GM21381 (cell line): ENCODE data around the gene FAAP24.
"Not testable (repeated sequence)": the region's sequence is repeated elsewhere in the genome, so short reads cannot be mapped to it uniquely, and the experiment has no call there.

Experiments
- ATAC-seq: cut with Tn5 transposase; IDR thresholded peaks from one replicate; pipeline ENCODE4 v1.9.1; 2021; ENCODE audit warnings: mild to moderate bottlenecking, moderate library complexity; ENCODE audit not compliant: unreplicated experiment

FAAP24 gene, protein sequence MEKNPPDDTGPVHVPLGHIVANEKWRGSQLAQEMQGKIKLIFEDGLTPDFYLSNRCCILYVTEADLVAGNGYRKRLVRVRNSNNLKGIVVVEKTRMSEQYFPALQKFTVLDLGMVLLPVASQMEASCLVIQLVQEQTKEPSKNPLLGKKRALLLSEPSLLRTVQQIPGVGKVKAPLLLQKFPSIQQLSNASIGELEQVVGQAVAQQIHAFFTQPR

DNA sequence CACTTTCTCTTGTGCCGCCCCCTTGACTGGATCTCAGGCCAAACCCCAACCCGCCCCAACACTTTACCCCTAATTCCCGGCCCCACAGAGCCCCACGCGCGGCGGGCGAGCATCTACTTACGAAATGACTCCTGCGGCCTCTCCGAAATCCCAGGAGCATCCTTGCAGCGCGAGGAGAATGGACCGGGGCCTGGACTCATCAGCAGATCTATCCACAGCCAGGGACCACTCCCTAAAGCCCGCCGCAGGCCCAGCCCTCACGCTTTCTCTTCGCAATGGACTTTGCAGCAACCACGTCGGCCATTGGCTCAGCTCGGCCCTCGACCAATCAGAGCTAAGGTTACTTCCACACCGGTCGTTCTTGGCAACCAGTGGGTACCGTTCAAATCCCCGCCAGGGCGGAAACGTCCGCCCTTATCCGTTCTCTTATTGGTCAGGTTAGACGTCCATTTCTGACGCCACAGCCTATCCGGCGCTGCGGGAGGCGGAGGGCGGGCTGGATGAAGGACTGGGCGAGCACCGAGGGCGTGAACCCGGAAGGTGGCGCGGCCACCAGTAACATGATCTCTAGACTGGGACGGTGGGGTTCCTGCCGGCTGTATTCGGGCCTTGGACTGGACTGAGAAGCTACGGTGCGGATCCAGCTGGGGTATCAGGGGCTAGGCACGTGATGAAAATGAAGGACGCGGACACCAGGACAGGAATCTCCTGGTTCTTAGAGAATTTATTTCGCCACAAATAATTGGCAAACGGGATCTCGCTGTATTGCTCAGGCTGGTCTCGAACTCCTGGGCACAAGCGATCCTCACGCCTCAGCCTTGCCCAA, at the start of gene FAAP24, which contains the start of gene CEP89:
Gene FAAP24 (plus strand): TSS at position 528 of the 826 bp plus-strand sequence. CDS start 955 bp downstream, outside the sequence.
Gene CEP89 (minus strand): TSS at position 244 of the 826 bp plus-strand sequence. CDS start 84 bp downstream, at position 160.
- peak; percentile 97 for ATAC-seq

DNA sequence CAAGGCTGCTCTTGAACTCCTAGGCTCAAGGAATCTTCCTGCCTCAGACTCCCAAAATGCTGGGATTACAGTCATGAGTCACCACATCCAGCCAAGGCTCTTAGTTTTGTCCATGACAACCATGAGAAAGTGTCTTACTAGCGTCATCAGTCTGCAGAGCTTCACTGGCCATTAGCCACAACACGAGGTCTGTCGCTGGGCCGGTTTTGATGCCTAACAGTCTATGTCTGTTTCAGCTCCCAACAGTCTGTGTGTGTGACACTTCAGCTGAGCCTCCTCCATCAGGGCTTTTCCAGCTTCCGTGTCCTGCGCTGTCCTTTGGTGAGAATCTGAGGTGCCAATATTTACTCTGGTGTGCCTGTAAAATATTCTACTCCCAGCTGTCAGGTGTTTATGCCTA, 47.8 kb upstream of the FAAP24 start:
- ATAC-seq: no peak

DNA sequence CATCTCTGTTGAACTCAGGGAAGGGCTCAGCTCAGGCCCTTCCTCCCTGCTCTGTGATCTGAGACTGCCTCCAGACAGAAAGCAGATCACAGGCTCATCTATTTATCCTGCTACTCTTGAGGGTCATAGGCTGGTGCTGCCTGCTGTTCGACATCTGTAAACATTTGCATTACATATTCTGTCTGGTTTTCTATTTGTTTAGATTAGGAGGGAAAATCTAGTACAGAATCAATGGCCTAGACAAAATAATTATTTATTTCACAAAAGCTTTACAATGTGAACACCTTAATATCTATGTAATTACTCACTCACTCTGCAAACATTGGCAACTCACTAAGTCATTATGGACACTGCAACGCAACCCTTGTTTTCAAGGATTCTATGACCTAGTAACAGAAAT, 43.2 kb upstream of the FAAP24 start:
- ATAC-seq: no peak

DNA sequence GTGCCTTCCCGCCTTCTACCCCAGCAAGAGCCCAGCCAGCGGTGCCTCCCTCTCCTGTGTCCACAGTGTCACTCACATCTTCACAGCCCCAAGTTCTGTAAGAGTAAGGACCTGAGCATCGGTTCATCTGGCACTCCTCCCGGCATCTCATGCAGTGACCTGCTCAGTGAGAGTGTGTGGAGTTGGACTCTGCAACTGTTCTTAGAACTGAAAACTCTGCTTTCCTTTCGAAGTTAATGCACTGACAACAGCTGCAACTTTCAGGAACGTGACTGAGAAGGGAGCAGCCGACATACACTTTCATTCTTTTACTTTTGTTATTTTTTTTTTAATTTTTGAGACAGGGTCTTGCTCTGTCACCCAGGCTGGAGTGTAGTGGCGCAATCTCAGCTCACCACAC, 41.5 kb upstream of the FAAP24 start:
- ATAC-seq: no peak

DNA sequence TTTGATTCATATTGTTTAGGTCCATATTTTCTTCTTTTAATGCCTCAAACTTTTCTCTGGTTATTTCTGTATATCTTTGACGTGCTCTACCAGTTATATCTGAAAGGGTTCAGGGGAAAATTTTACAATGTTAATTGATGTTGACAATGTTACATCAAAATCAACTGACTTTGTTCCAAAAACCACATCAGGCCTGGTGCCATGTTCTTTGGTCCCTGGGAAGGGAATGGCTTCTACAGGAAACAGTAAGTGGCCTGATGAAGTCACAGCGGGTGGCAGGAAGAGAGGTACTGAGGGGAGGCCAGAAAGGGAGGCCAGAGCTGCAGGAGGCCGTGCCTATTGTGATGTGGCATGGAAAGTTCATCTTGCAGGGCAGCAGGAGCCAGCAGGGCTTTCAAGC, 38.5 kb upstream of the FAAP24 start:
- no peak for ATAC-seq

DNA sequence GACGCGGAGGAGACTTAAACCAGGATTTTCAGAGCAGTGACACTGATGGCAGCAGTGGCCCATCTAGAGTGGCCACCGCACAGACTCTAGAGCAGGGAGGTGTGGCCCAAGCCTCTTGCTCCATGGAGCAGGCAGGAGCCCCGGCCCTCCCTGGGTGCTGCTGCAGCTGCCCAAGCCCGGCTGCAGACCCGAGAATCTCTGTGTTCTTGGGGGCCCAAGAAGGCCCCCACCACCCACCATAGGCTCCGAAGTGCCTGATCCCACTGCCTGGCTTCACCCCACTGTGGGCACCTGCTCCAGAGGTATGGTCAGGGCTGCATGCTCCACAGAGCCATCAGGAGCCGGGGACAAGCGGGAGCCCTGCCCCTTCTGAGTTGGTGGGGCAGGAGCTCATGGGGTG, 36.4 kb upstream of the FAAP24 start:
- no peak for ATAC-seq

DNA sequence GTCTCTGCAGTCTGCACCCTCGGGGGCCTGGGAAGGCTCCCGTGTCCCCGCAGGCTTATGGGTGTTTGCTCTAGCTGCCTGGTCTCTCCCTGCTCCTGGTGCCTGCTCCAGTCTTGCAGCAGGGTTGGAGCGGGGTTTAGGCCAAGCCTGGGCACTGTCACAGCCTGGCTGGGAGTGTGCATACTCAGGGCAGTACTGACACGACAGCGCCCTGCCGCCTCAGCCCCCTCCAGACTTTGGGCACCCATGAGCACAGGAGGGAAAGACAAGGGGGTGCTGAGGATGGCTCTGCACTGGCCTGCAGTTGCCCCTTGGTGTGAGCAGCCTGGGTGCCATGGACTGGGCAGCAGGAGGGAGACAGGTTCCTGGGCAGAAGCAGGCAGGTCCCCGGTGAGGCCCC, 36.0 kb upstream of the FAAP24 start:
- no peak for ATAC-seq

DNA sequence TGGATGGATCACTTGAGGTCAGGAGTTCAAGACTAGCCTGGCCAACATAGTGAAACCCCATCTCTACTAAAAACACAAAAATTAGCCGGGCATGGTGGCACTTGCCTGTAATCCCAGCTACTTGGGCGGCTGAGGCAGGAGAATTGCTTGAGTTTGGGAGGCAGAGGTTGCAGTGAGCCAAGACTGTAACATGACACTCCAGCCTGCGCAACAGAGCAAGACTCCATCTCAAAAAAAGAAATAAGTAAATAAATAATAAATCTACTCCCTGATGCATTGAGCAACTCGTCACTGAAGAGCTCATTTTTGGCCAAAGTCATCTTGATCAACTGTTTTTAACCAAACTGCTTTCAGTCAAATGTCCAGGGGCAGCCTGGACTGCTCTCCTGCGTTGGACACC, 30.8 kb upstream of the FAAP24 start:
- not testable (repeated sequence) for ATAC-seq

DNA sequence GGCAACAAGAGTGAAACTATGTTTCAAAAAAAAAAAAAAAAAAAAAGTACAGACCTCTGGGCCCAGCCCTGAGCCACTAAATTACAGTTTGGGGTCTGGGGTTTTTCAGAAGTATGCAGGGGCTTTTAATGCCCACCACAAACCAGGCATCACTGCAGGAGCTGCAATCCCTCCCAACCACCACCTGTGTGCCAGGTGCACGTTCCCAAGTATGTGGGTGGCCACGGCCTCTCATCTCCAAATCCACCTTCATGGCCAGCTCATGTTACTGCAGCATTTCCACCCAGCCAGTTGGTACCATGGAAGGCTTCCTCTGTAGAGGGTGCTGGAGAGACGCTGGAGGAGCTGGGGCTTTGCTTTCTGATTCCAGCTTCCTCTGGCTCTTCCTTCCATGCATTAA, 26.8 kb upstream of the FAAP24 start:
- ATAC-seq: no peak

DNA sequence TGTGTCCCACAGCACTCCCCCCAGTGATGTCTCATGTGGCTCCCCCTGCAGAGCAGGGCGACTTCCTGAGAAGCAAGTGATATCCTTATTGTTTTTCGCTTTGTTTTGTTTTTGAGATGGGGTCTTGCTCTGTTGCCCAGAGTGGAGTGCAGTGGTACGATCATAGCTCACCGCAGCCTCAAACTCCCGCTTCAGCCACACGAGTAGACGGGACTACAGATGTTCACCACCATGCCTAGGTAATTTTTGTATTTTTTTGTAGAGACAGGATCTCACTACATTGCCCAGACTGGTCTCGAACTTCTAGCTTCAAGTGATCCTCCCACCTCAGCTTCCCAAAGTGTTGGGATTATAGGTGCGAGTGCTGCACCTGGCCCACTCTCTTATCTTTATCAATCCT, 5.3 kb upstream of the FAAP24 start:
- ATAC-seq: no peak

DNA sequence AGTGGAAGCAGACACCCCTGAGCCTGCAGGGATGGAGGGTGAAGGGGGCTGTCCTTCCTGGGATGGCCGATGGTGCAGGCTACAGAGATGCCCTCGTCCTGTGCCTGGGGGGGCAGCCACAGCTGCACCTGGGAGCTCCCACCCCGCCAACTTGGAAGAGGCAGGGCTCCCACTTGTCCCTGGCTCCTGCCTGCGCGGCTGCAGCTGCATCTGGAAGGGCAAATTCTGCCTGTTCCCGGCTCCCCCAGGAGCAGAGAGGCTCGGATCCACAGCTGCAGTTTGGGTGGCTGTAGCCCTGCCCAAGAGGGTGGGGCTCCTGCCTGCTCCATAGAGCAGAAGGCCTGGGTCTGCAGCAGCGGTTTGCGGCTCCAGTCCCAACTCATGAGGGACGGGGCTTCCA, 2.5 kb upstream of the FAAP24 start:
- no peak for ATAC-seq

DNA sequence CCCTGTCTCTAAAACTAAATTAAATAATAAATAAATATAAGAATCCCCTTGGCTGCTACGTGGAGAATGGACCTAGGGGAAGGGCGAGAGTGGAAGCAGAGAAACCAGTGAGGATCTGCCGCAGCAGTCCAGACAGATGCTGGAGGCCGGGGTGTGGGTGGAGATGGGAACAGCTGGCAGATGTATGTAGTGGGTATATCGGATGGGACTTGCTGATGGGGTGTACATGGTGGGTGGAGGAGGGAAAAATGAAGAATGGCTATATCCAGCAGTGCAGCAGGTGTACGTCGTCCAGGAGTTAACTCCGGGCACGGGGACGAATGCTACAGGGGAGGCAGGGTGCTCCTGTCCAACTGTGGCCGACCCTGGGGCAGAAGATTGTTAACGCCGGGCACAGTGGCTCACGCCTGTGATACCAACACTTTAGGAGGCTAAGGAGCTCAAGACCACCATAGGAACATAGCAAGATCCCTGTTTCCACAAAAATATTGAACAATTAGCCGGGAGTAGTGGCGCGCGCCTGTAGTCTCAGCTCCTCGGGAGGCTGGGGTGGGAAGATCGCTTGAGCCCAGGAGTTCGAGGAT, 938 bp upstream of the FAAP24 start:
- no peak for ATAC-seq

DNA sequence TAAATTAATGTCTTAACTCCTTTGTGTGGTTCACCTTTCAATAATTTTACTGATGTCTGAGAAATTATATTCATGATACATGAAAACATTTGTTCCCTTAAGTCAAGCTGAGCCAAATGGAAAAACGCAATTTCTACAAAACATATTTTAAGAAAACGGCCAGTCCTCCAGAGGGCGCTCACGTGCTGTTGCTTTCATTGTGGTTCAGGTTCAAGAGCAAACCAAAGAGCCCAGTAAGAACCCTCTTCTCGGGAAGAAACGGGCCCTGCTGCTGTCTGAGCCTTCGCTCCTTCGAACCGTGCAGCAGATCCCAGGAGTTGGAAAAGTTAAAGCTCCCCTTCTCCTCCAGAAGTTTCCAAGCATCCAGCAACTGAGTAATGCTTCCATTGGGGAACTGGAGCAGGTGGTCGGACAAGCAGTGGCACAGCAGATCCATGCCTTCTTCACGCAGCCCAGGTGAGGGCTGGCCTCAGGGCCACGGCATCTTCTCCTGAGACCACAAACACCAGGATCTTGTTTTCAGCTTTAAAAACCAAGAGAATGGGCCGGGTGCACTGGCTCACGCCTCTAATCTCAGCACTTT, 4.3 kb downstream of the FAAP24 start:
- no peak for ATAC-seq

DNA sequence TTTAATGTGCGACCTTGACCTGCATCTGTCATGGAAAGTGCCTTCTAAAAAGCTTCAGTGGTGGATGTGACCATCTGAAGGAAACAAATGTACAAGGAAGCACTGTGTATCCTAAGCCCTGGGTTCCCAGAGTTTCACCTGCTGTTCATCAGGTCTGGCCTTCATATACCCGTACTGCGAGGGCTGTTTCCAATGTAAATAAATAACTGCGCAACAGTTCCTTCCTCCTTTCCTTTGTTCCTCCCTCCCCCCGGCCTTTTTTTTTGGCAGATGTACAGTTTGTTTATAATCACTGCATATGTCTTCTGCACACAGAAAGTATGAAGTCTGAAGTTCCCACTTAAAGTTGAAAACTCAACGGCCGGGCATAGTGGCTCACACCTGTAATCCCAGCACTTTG, 5.2 kb downstream of the FAAP24 start:
- ATAC-seq: no peak

DNA sequence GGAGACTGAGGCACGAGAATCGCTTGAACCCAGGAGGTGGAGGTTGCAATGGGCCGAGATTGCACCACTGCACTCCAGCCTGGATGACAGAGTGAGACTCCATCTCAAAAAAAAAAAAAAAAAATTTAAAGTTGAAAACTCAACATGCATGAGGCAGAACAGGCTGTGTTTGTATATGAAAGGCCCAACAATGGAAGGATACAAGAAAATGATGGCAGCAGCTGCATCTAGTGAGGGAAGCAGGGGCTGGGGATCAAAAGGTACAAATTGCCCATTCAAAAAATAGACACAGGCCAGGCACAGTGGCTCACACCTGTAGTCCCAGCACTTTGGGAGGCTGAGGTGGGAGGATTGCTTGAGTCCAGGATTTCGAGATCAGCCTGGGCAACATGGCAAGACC, 5.8 kb downstream of the FAAP24 start:
- ATAC-seq: not testable (repeated sequence)

DNA sequence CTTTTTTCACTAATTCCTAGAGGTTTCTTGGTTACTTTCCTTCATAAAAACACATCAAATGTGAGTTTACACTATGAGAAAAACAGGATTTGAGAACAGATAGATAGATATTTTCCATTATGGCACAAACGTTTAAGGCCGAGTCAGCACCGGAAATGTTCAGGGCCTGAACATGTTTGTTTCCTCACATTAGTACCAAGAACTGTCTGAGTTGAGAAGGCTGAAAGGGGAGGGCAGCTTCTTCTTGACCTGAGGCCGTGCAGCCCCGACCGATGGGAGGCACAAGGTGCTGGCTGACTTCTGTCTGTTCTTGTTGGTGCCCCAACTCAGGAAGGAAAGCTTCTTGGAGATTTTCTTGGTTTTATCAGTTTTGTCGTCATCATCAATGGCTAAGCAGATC, 7.8 kb downstream of the FAAP24 start:
- ATAC-seq: not testable (repeated sequence)

DNA sequence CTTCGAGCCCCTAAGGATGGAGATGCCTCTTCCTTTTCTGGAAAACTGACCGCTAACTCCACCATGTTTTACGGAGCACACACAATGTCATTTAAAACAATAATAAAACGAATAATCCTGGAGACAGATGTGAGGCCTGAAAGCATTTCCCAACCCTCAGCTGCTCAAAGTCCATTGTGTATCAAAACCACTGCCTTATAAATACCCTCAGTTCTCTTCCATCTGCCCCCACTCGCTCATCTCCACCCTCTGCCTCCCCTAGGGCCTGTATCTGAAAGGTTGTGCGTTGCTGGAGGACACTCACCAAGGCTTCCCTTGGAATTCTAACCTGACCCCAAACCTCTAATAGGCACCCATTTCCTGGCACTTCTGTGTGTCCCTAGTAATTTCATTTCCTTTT, 10.4 kb downstream of the FAAP24 start:
- ATAC-seq: not testable (repeated sequence)

DNA sequence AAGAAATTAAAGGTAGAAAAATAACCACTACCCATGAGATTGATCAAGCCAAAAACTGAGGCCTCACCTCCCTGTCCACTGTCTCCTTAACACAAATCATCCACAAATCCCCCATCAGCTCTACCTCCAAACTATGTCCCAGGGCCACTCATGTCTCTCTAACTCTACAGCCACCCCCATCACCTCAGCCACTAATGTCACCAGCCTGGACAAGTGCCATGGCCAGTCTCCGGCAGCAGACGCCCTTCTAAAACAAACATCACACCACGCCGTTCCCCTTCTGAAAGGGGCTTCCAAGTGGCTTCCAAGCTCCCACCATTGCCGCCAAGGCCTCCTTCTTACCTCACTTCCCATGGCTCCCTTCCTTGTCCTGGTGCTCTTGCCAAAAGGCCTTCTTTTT, 16.2 kb downstream of the FAAP24 start:
- not testable (repeated sequence) for ATAC-seq

DNA sequence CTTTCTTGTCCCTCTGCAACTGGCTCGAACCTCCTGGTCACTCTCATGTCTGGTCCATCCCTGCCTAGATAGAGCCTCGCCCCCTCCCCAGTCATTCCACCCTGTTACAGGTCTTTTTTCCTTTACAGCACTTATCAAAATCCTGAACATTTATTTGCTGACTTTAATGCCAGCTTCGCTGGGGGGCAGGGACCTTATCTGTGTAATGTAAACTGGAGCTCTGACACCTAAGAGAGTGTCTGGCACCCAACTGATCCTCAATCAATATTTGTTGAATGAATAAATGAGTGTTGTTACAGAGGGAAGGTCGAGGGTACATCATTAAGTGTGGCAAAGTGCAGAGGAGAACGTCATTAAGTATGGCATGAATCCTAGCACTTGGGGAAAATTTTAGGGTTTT, 16.7 kb downstream of the FAAP24 start:
- no peak for ATAC-seq

DNA sequence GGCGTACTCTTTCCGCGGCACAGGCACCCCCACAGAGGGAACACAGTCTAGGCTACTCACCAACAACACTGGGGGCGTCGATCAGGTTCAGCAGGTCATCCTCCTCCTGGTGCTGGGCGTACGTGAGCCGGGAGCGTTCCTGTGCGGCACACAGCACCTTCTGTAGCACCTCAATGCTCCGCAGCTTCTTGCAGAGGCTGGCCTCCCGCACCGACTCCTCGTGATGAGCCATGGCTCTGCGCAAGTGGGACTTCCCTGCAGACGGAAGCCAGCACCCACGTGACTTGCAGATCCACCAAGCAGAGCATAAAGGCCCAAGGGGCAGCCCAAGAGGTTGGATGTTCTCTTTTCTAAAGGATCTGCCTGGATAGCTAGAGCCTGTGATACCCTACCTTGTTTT, 23.9 kb downstream of the FAAP24 start:
- ATAC-seq: not testable (repeated sequence)

DNA sequence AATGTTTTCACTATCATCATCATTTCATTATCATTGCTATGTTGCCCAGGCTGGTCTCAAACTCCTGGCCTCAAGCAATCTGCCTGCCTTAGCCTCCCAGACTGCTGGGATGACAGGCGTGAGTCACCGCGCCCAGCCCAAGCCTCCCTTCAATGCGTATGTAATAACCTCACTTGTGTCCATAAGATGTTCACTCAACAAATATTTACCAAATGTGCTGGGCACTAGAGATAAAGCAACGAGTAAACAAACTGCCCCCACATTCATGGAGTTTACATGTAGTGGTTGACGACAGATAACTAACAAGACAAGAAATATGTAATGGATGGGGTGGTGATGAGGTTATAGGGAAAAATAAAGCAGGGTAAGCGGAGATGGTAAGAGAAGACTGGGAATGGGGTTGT, 25.0 kb downstream of the FAAP24 start:
- ATAC-seq: not testable (repeated sequence)
